HG03342 (cell line): ENCODE results near the gene PEX11B.
A peak's percentile ranks its signal among the peaks of the same experiment; 100 is the strongest.
"Not testable (repeated sequence)": the region's sequence is repeated elsewhere in the genome, so short reads cannot be mapped to it uniquely, and the experiment has no call there.

Experiments used
- ATAC-seq: cut with Tn5 transposase; IDR thresholded peaks from one replicate; pipeline ENCODE4 v1.9.1; 2021; ENCODE audit warnings: mild to moderate bottlenecking, moderate library complexity; ENCODE audit not compliant: unreplicated experiment

PEX11B gene

GRCh38 chr1:145953861-145954260, 35.3 kb upstream of the PEX11B start:
- ATAC-seq, result no peak

- ATAC-seq, result no peak
Measured at GRCh38 chr1:145952903-145953302, 34.4 kb upstream of the PEX11B start.

GRCh38 chr1:145951526-145951925, 33.0 kb upstream of the PEX11B start:
- ATAC-seq, result no peak

GRCh38 chr1:145949219-145949618, 30.7 kb upstream of the PEX11B start:
- no peak for ATAC-seq

- ATAC-seq, result no peak
Measured at GRCh38 chr1:145947551-145947950, 29.0 kb upstream of the PEX11B start.

- no peak for ATAC-seq
Measured at GRCh38 chr1:145946477-145946986, 28.0 kb upstream of the PEX11B start.

- ATAC-seq, result no peak
Measured at GRCh38 chr1:145944532-145944931, 26.0 kb upstream of the PEX11B start.

- no peak for ATAC-seq
Measured at GRCh38 chr1:145942871-145943270, 24.4 kb upstream of the PEX11B start.

GRCh38 chr1:145942405-145942804, 23.9 kb upstream of the PEX11B start:
- no peak for ATAC-seq

GRCh38 chr1:145937436-145937835, 18.9 kb upstream of the PEX11B start:
- no peak for ATAC-seq

- ATAC-seq, result no peak
Measured at GRCh38 chr1:145936247-145936646, 17.7 kb upstream of the PEX11B start.

GRCh38 chr1:145935708-145936107, 17.2 kb upstream of the PEX11B start:
- ATAC-seq, result no peak

GRCh38 chr1:145932522-145933009, 14.0 kb upstream of the PEX11B start:
- ATAC-seq, result not testable (repeated sequence)

GRCh38 chr1:145927916-145928643, 9.6 kb upstream of the PEX11B start:
- ATAC-seq, result no peak

GRCh38 chr1:145927063-145927886, 8.8 kb upstream of the PEX11B start, which contains the start of gene RBM8A:
Gene RBM8A, minus strand, starts transcription at chr1:145927484. Its CDS starts 58 bp downstream, at chr1:145927426.
- peak; percentile 93 for ATAC-seq

GRCh38 chr1:145926686-145927062, 8.2 kb upstream of the PEX11B start:
- ATAC-seq, result no peak

- no peak for ATAC-seq
Measured at GRCh38 chr1:145922266-145922665, 3.7 kb upstream of the PEX11B start.

- ATAC-seq, result not testable (repeated sequence)
Measured at GRCh38 chr1:145920297-145920696, 1.8 kb upstream of the PEX11B start.

- ATAC-seq, result peak; percentile 84
Measured at GRCh38 chr1:145918992-145919939, 749 bp upstream of the PEX11B start.

- no peak for ATAC-seq
Measured at GRCh38 chr1:145917595-145917994, 922 bp downstream of the PEX11B start.

- no peak for ATAC-seq
Measured at GRCh38 chr1:145916745-145917144, 1.8 kb downstream of the PEX11B start.
